C4-2B (cell line): ENCODE measurements around the gene ASB8.

Experiments used
- H3K27ac ChIP-seq: fragments of 450-650 bp; 2 replicates; pipeline ENCODE4 v1.5.1; 2017
- ZFX ChIP-seq: fragments of 450-650 bp; IDR thresholded peaks from 2 replicates; pipeline ENCODE4 v1.6.1; 2017
- TF ChIP-seq, protein P1 (sequence below): fragments of 450-650 bp; conservative IDR thresholded peaks from 2 replicates; pipeline ENCODE4 v1.5.1; 2017; ENCODE audit warnings: mild to moderate bottlenecking

The ASB8 gene, protein sequence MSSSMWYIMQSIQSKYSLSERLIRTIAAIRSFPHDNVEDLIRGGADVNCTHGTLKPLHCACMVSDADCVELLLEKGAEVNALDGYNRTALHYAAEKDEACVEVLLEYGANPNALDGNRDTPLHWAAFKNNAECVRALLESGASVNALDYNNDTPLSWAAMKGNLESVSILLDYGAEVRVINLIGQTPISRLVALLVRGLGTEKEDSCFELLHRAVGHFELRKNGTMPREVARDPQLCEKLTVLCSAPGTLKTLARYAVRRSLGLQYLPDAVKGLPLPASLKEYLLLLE

DNA sequence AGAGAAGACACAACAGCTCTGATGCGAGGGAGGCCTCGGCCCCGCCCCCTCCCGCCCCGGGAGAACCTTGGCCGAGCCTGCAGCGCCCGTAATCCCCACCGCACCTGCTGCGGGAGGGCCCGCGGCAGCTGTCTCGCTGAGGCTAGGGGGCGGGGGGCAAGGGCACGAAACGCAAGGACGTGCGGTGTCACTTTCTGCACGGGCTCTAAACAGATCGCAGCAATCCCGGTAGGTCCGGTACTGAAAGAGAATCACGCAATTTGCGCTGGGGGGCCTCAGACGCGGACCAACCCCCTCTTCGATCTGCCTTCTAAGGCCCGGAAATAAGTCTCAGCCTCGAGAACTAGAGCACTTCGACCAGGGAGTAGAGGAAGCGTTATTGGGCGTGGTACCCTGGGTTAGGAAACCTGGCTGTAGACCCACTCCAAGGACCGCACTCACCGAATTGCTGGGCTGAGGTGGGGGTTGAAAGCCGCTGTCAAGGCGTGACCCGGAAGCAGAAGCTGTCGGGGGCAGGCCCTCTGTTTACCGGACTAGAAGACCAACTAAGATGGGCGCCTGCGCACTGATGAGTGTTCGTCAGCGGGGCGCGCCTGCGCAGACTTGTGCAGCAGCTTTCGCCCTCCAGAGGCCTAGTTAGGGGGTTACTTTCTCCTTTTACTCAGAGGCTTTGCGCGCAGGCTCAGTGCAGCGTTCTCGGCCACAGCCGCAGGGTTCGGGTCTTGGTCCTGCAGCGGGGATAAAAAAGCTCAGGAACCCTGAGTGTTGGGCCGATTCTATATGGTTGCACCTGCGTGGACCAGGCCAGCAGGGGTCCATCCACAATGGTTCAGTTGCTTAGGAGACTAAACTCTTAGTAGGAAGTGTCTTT is at the start of gene ASB8:
Gene ASB8 (minus strand): TSS at position 498 of the 871 bp plus-strand sequence. CDS start 4,019 bp downstream, outside the sequence.
- TF ChIP-seq, protein P1, sequence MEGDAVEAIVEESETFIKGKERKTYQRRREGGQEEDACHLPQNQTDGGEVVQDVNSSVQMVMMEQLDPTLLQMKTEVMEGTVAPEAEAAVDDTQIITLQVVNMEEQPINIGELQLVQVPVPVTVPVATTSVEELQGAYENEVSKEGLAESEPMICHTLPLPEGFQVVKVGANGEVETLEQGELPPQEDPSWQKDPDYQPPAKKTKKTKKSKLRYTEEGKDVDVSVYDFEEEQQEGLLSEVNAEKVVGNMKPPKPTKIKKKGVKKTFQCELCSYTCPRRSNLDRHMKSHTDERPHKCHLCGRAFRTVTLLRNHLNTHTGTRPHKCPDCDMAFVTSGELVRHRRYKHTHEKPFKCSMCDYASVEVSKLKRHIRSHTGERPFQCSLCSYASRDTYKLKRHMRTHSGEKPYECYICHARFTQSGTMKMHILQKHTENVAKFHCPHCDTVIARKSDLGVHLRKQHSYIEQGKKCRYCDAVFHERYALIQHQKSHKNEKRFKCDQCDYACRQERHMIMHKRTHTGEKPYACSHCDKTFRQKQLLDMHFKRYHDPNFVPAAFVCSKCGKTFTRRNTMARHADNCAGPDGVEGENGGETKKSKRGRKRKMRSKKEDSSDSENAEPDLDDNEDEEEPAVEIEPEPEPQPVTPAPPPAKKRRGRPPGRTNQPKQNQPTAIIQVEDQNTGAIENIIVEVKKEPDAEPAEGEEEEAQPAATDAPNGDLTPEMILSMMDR = peak; percentile 74
- TF ChIP-seq ZFX = peak; percentile 56; the same call in 1 of the 2 replicates
- peak within 1 kb of the TSS; percentile 82 for H3K27ac ChIP-seq

DNA sequence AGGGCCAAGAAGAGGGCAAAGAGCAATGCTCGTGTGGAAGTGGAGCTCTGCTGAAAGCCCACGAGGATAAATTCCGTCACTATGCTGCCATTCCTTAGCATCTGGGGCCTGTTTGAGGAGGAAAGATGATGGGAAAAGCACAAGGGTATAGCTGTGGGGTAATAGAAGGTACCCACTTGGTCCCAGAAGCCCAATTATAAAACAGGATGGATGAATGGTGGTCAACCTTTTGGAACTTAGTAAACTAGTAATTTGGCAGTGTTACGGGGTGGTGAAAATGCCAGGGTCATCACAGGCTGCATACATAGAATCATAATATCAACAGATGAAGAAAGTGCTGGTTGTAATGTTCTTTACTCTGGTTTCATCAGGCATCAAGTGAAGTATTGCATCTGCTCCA is 45.9 kb upstream of the ASB8 start, which contains the start of gene OR10AD1:
Gene OR10AD1 (minus strand): TSS at position 101 of the 400 bp plus-strand sequence. CDS start 0 bp downstream, at position 101.
- TF ChIP-seq, protein P1 = no peak
- TF ChIP-seq ZFX = no peak
- H3K27ac ChIP-seq = no peak within 1 kb of the TSS

DNA sequence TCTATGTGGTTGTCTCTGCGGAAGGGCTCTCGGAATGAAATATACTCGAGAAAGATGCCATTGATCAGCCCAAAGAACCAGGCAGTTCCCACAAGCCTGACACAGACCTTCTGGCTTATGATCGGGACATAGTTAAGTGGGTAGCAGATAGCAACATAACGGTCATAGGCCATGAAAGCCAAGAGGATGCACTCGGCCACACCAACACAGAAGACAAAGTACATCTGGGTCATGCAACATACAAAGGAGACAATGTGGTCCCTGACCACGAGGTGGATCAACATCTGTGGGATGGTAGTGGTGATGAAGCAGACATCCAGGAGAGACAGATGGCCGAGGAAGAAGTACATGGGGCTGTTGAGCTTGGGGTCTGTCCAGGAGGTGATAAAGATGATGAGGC is 45.5 kb upstream of the ASB8 start:
- H3K27ac ChIP-seq = no peak overlapping the region

DNA sequence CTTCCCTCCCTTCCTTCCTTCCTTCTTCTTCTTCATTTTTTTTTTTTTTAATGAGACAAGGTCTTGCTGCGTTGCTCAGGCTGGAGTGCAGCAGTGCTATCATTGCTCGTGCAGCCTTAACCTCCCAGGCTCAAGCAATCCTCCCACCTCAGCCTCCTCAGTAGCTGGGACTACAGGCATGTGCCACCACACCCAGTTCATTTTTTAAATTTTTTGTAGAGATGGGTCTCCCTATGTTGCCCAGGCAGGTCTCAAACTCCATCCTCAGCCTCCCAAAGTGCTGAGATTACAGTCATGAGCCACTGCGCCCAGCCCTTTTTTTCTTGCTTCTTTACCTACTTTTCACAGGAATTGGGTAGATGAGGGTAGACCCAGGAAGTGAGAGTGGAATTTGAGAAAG is 44.2 kb upstream of the ASB8 start:
- no peak for TF ChIP-seq ZFX
- TF ChIP-seq, protein P1 = no peak
- H3K27ac ChIP-seq = no peak overlapping the region

More for the DNA sequence above, 45.5 kb upstream of the ASB8 start:
- TF ChIP-seq, protein P1 = no peak
- no peak for TF ChIP-seq ZFX

DNA sequence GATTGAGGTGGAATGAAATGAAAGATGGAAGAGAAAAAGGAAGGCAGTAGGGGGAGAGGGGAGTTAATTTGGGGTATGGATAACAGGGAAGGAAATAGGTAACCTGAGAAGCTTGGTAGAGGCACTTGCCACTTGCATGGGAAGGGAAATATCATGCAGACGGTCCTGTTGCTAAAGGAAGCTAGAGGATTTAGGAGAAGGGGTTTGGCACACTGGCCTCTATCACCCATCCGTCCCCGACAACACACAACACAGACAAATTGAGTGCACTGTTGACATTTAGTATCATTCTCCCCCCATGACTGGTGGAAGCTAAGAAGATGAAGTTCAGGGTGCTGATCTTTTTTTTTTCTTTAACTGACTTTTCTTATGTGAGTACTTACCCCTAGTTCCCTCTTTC is 43.8 kb upstream of the ASB8 start:
- no peak for TF ChIP-seq ZFX
- TF ChIP-seq, protein P1 = no peak
- no peak overlapping the region for H3K27ac ChIP-seq

DNA sequence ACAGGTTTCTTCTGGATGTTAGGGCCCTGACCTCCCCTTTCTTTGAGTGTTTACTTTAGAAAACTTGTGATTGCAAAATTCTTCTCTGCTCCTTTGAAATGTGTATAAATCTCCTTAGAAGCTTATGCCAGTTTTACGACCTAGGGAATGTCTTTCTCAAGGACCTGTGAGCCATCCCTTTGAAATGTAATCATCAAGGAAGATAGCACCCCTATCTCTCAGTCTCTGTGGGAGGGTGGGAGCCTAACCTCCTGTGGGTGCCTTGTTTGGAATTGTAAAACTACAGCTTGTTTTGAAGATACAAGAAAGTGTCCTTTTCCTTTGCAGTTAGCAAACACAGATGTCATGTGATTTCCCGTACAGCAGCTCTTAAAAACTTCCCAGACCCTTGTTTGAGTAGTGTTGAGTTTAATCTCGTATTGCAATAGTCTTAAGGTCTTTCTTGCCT is 42.5 kb upstream of the ASB8 start:
- H3K27ac ChIP-seq = no peak overlapping the region
- TF ChIP-seq, protein P1 = no peak
- no peak for TF ChIP-seq ZFX

DNA sequence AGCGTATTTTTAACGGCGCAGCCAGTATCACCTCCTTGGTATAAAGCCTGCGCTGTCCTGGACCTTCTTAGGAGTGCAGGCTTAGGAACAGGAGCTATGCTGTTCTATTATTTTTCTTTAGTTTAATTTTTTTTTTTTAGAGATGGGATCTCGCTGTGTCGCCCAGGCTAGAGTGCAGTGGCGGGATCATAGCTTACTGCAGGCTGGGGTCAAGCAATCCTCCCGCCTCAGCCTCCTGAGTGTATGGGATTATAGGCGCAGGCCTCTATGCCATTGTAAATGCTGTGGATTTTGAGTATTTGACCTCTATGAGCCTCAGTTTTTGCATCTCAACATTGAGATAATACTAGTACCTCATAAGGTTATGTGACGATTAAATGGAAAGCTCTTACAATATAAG is 41.7 kb upstream of the ASB8 start:
- TF ChIP-seq ZFX = no peak
- TF ChIP-seq, protein P1 = no peak
- no peak overlapping the region for H3K27ac ChIP-seq
